HepG2 (cell line): ENCODE data around the gene NRIP2. TPM values are rescaled to one million over a fixed set of nuclear protein-coding genes. Genes with fewer than 3 reads are reported as not detected.
A peak's percentile ranks its signal among the peaks of the same experiment; 100 is the strongest.

Experiments
- ATAC-seq: fragments of 200-7000 bp; cut with Tn5 transposase; 3 replicates; pipeline ENCODE4 v1.9.1; 2020; ENCODE audit warnings: mild to moderate bottlenecking, moderate library complexity
- BruUV-seq: library from RNA; stranded (reverse); fragments of 400-500 nt; replicated peaks from 2 replicates; lab custom pipeline; 2021; lab: Mats Ljungman, UMichigan
- CTCF ChIA-PET: fragments of 300-600 bp; formaldehyde crosslinking; extraction: SDS; loops from one replicate; lab custom pipeline; 2021; ENCODE audit warnings: low total read pairs, inconsistent platforms, low intra/inter-chr PET ratio; lab: Yijun Ruan, JAX
- POLR2A ChIA-PET: fragments of 350-600 bp; sonication (Branson Sonifier 250); formaldehyde crosslinking; loops from one replicate; lab custom pipeline; 2020; ENCODE audit warnings: antibody characterized with exemption, inconsistent platforms; lab: Yijun Ruan, JAX
- DNase-seq: peaks from one replicate; pipeline ENCODE4 v3.0.0-alpha.2; 2015; ENCODE audit warnings: low spot score
- FAIRE-seq: peaks from 3 replicates; lab custom pipeline; 2011; peaks lifted over from hg19 to GRCh38; lab: Jason Lieb, UNC
- H2AFZ ChIP-seq: one replicate; pipeline ENCODE4 v1.6.1; 2011; ENCODE audit warnings: low read length, inconsistent platforms
- H3K27ac ChIP-seq: fragments of 300-600 bp; 3 replicates; pipeline ENCODE4 v1.8.0; 2011; ENCODE audit warnings: mixed run types, mild to moderate bottlenecking, mixed read lengths, low read length, inconsistent platforms; ENCODE audit not compliant: insufficient read depth; ENCODE audit errors: extremely low read length
- H3K27me3 ChIP-seq, 2 experiments: fragments of 200-600 bp in 1 of 2; 2 replicates in 1 of 2; 3 replicates in 1 of 2; pipeline versions ENCODE4 v1.6.0 to v1.8.0; 2011; ENCODE audit warnings: low read length in 2 of 2, mild to moderate bottlenecking in 2 of 2, moderate library complexity in 2 of 2, inconsistent platforms in 1 of 2; ENCODE audit not compliant: insufficient read depth in 2 of 2, control insufficient read depth in 1 of 2
- H3K36me3 ChIP-seq, 2 experiments: fragments of 200-600 bp in 1 of 2; replicated peaks in 1 of 2; 2 replicates in 1 of 2; 3 replicates in 1 of 2; pipeline versions ENCODE4 v1.5.1 to v1.8.0; 2011; ENCODE audit warnings: low read length in 2 of 2, inconsistent platforms in 1 of 2; ENCODE audit not compliant: insufficient read depth in 2 of 2, control insufficient read depth in 1 of 2
- H3K4me1 ChIP-seq: 2 replicates; pipeline ENCODE4 v1.5.1; 2012; ENCODE audit warnings: low read length, inconsistent platforms; ENCODE audit not compliant: insufficient read depth
- H3K4me2 ChIP-seq: 2 replicates; pipeline ENCODE4 v1.6.0; 2011; ENCODE audit warnings: low read depth, low read length, inconsistent platforms
- H3K4me3 ChIP-seq, 3 experiments: fragments of 200-600 bp in 1 of 3; sonication (generic), shearing (Covaris generic) in 1 of 3; replicated peaks in 1 of 3; 2 replicates each; pipeline ENCODE4 v1.5.1; 2011 to 2016; ENCODE audit warnings: low read length in 3 of 3, inconsistent platforms in 2 of 3, low read depth in 2 of 3, mild to moderate bottlenecking in 2 of 3, control low read depth in 1 of 3, mixed read lengths in 1 of 3; ENCODE audit not compliant: insufficient read depth in 1 of 3
- H3K79me2 ChIP-seq: one replicate; pipeline ENCODE4 v1.6.1; 2011; ENCODE audit warnings: low read length, inconsistent platforms; ENCODE audit not compliant: insufficient read depth
- H3K9ac ChIP-seq: 2 replicates; pipeline ENCODE4 v1.6.0; 2011; ENCODE audit warnings: mild to moderate bottlenecking, low read depth, low read length, inconsistent platforms; ENCODE audit not compliant: insufficient read depth
- H3K9me3 ChIP-seq: 2 replicates; pipeline ENCODE4 v1.5.1; 2012; ENCODE audit warnings: mild to moderate bottlenecking, low read length
- H4K20me1 ChIP-seq: 2 replicates; pipeline ENCODE4 v1.6.0; 2011; ENCODE audit warnings: inconsistent platforms, mild to moderate bottlenecking, low read length, moderate library complexity; ENCODE audit not compliant: insufficient read depth
- CHD4 ChIP-seq: fragments of 200-600 bp; sonication (generic); IDR thresholded peaks from 2 replicates; pipeline ENCODE4 v1.7.0; 2017; ENCODE audit warnings: mild to moderate bottlenecking, low read length, borderline replicate concordance
- FOXC1 ChIP-seq: sonication (generic); formaldehyde crosslinking; IDR thresholded peaks from 2 replicates; pipeline ENCODE4 v1.8.0; 2022; ENCODE audit warnings: mild to moderate bottlenecking, missing genetic modification reagents, borderline replicate concordance
- WGBS: methylation state at CpG from one replicate; pipeline ENCODE4 v1.1.6; 2017; ENCODE audit warnings: low lambda C conversion rate; 5-methylcytosine and 5-hydroxymethylcytosine counted together
- in situ Hi-C: cut with HindIII; loops from 2 replicates; pipeline ENCODE4 v1.10.0; 2017; ENCODE audit warnings: low pct_unique_long_range_greater_than_20kb; ENCODE audit not compliant: extremely low pct_ligation_motif_present
- intact Hi-C: fragments of 100-400 bp; cut with micrococcal nuclease; formaldehyde crosslinking; loops from one replicate; pipeline ENCODE4 v1.10.0; 2022; ENCODE audit not compliant: unreplicated experiment
- polyA plus RNA-seq, 8 experiments: library from polyadenylated mRNA; depleted of rRNA in 3 of 8; stranded (reverse) in 7 of 8; unstranded in 1 of 8; fragments of >200 nt; fragmentation: Illumina TruSeq in 4 of 8; extraction: Trizol in 4 of 8; gene quantifications; 2 replicates each; pipeline versions ENCODE4 v1.2.1 to v1.2.3, GENCODE V29; 2011 to 2016; ENCODE audit warnings: low read depth in 4 of 8, missing spikeins in 1 of 8, mixed read lengths in 1 of 8; ENCODE audit not compliant: insufficient read depth in 1 of 8
- total RNA-seq, 5 experiments: library from RNA; depleted of rRNA; stranded (reverse); fragments of >200 nt; fragmentation: Illumina TruSeq; extraction: Trizol; gene quantifications; 2 replicates each; pipeline ENCODE4 v1.2.3, GENCODE V29; 2016; ENCODE audit warnings: low read depth in 1 of 5
- TF ChIP-seq, protein P1 (sequence below): sonication (generic); formaldehyde crosslinking; IDR thresholded peaks from 2 replicates; pipeline ENCODE4 v1.9.0; 2021; ENCODE audit warnings: missing genetic modification reagents, mild to moderate bottlenecking, borderline replicate concordance
- TF ChIP-seq, protein P2 (sequence below): sonication (generic); formaldehyde crosslinking; IDR thresholded peaks from 2 replicates; pipeline ENCODE4 v1.5.1; 2020; ENCODE audit warnings: mild to moderate bottlenecking, missing genetic modification reagents, borderline replicate concordance
- TF ChIP-seq, protein P3 (sequence below): IDR thresholded peaks from 2 replicates; pipeline ENCODE4 v1.6.1; 2016; ENCODE audit warnings: low read depth, missing genetic modification reagents, missing compliant biosample characterization

NRIP2 gene
- total and polyA plus RNA-seq, 2 of the 13 experiments (the other 11 are each of a cell fraction or from before 2014, with no cell fraction given): not detected

DNA sequence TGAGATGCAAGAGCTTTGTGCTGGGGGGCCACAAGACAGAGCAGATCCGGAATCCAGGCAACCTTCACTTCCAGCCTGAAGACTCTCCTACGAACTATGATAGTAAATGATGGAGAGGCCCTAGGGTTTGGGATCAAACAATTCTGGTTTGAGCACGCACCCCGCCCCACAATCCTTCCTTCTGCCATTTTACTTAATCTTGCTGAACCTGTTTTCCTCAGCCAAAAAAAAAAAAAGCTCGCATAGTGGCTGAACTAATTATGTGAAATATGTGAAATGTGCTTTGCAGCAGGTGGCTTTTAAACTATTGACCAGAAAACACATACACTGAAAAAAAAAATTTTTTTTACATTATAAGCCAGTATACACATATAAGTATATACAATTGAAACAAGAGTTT, 23.0 kb downstream of the NRIP2 start:
- intact Hi-C loops: no loop called here
- ChIA-PET POLR2A (no interaction called here), CTCF (no interaction called here)
- peaks cover 5% of the 10 kb centered on the region; the same call in 1 of the 2 replicates for H4K20me1 ChIP-seq
- FAIRE-seq (no peak), ATAC-seq (no peak), DNase-seq (no peak)
- no peaks in the 10 kb centered on the region; a peak in 1 of 5 replicates for H3K36me3 ChIP-seq
- peaks cover 16% of the 10 kb centered on the region for H3K79me2 ChIP-seq
- peak overlapping the region; percentile 96 for H3K4me2 ChIP-seq
- peaks cover 17% of the 10 kb centered on the region for H3K4me1 ChIP-seq
- peak overlapping the region; percentile 99 for H3K27ac ChIP-seq
- peak overlapping the region; percentile 98 for H3K9ac ChIP-seq
- no TSS peak for BruUV-seq
- peak overlapping the region in 2 of 3 experiments; percentile 51 to 90; a peak in 4 of 6 replicates for H3K4me3 ChIP-seq
- in situ Hi-C loops: no loop called here
- 75% methylated on average over 5 of the region's 5 CpGs for WGBS
- no peak overlapping the region for H2AFZ ChIP-seq
- H3K9me3 ChIP-seq: no peaks in the 10 kb centered on the region
- peaks cover 0 to 3% of the 10 kb centered on the region in 2 experiments; a peak in 1 of 5 replicates for H3K27me3 ChIP-seq
- TF ChIP-seq, protein P1, sequence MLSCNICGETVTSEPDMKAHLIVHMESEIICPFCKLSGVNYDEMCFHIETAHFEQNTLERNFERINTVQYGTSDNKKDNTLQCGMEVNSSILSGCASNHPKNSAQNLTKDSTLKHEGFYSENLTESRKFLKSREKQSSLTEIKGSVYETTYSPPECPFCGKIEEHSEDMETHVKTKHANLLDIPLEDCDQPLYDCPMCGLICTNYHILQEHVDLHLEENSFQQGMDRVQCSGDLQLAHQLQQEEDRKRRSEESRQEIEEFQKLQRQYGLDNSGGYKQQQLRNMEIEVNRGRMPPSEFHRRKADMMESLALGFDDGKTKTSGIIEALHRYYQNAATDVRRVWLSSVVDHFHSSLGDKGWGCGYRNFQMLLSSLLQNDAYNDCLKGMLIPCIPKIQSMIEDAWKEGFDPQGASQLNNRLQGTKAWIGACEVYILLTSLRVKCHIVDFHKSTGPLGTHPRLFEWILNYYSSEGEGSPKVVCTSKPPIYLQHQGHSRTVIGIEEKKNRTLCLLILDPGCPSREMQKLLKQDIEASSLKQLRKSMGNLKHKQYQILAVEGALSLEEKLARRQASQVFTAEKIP: no peak
- no peak for TF ChIP-seq FOXC1
- TF ChIP-seq, protein P2, sequence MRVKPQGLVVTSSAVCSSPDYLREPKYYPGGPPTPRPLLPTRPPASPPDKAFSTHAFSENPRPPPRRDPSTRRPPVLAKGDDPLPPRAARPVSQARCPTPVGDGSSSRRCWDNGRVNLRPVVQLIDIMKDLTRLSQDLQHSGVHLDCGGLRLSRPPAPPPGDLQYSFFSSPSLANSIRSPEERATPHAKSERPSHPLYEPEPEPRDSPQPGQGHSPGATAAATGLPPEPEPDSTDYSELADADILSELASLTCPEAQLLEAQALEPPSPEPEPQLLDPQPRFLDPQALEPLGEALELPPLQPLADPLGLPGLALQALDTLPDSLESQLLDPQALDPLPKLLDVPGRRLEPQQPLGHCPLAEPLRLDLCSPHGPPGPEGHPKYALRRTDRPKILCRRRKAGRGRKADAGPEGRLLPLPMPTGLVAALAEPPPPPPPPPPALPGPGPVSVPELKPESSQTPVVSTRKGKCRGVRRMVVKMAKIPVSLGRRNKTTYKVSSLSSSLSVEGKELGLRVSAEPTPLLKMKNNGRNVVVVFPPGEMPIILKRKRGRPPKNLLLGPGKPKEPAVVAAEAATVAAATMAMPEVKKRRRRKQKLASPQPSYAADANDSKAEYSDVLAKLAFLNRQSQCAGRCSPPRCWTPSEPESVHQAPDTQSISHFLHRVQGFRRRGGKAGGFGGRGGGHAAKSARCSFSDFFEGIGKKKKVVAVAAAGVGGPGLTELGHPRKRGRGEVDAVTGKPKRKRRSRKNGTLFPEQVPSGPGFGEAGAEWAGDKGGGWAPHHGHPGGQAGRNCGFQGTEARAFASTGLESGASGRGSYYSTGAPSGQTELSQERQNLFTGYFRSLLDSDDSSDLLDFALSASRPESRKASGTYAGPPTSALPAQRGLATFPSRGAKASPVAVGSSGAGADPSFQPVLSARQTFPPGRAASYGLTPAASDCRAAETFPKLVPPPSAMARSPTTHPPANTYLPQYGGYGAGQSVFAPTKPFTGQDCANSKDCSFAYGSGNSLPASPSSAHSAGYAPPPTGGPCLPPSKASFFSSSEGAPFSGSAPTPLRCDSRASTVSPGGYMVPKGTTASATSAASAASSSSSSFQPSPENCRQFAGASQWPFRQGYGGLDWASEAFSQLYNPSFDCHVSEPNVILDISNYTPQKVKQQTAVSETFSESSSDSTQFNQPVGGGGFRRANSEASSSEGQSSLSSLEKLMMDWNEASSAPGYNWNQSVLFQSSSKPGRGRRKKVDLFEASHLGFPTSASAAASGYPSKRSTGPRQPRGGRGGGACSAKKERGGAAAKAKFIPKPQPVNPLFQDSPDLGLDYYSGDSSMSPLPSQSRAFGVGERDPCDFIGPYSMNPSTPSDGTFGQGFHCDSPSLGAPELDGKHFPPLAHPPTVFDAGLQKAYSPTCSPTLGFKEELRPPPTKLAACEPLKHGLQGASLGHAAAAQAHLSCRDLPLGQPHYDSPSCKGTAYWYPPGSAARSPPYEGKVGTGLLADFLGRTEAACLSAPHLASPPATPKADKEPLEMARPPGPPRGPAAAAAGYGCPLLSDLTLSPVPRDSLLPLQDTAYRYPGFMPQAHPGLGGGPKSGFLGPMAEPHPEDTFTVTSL (CRISPR knock-in tag): no peak
- no peak for TF ChIP-seq CHD4
- TF ChIP-seq, protein P3, sequence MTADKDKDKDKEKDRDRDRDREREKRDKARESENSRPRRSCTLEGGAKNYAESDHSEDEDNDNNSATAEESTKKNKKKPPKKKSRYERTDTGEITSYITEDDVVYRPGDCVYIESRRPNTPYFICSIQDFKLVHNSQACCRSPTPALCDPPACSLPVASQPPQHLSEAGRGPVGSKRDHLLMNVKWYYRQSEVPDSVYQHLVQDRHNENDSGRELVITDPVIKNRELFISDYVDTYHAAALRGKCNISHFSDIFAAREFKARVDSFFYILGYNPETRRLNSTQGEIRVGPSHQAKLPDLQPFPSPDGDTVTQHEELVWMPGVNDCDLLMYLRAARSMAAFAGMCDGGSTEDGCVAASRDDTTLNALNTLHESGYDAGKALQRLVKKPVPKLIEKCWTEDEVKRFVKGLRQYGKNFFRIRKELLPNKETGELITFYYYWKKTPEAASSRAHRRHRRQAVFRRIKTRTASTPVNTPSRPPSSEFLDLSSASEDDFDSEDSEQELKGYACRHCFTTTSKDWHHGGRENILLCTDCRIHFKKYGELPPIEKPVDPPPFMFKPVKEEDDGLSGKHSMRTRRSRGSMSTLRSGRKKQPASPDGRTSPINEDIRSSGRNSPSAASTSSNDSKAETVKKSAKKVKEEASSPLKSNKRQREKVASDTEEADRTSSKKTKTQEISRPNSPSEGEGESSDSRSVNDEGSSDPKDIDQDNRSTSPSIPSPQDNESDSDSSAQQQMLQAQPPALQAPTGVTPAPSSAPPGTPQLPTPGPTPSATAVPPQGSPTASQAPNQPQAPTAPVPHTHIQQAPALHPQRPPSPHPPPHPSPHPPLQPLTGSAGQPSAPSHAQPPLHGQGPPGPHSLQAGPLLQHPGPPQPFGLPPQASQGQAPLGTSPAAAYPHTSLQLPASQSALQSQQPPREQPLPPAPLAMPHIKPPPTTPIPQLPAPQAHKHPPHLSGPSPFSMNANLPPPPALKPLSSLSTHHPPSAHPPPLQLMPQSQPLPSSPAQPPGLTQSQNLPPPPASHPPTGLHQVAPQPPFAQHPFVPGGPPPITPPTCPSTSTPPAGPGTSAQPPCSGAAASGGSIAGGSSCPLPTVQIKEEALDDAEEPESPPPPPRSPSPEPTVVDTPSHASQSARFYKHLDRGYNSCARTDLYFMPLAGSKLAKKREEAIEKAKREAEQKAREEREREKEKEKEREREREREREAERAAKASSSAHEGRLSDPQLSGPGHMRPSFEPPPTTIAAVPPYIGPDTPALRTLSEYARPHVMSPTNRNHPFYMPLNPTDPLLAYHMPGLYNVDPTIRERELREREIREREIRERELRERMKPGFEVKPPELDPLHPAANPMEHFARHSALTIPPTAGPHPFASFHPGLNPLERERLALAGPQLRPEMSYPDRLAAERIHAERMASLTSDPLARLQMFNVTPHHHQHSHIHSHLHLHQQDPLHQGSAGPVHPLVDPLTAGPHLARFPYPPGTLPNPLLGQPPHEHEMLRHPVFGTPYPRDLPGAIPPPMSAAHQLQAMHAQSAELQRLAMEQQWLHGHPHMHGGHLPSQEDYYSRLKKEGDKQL (CRISPR knock-in tag): no peak
